HepG2 (cell line): Measurements from ENCODE around the gene LCN12. TPM values are rescaled to one million over a fixed set of nuclear protein-coding genes. Genes with fewer than 3 reads are reported as not detected.
A peak's percentile ranks its signal among the peaks of the same experiment; 100 is the strongest.

Experiments used
- ELF1 ChIP-seq: sonication (generic); formaldehyde crosslinking; IDR thresholded peaks from 2 replicates; pipeline ENCODE4 v1.4.0; 2020; ENCODE audit warnings: missing genetic modification reagents
- FOXM1 ChIP-seq: sonication (generic); formaldehyde crosslinking; IDR thresholded peaks from 2 replicates; pipeline ENCODE4 v1.5.0; 2020; ENCODE audit warnings: missing genetic modification reagents
- IRF2 ChIP-seq: IDR thresholded peaks from 2 replicates; pipeline ENCODE4 v1.6.1; 2018; ENCODE audit warnings: missing genetic modification reagents, missing compliant biosample characterization
- KIAA2018 ChIP-seq: sonication (generic); formaldehyde crosslinking; IDR thresholded peaks from 2 replicates; pipeline ENCODE4 v1.5.0; 2020; ENCODE audit warnings: mild to moderate bottlenecking, missing genetic modification reagents, borderline replicate concordance
- MAFG ChIP-seq: sonication (generic); formaldehyde crosslinking; IDR thresholded peaks from 2 replicates; pipeline ENCODE4 v1.5.1; 2020; ENCODE audit warnings: mild to moderate bottlenecking, missing genetic modification reagents
- PBX2 ChIP-seq: IDR thresholded peaks from 2 replicates; pipeline ENCODE4 v1.6.1; 2016; ENCODE audit warnings: control low read depth
- RFX5 ChIP-seq: IDR thresholded peaks from 2 replicates; pipeline ENCODE4 v1.6.1; 2011; ENCODE audit warnings: low read depth, low read length, improper control_type of control experiment
- SNAI1 ChIP-seq: sonication (generic); formaldehyde crosslinking; IDR thresholded peaks from 2 replicates; pipeline ENCODE4 v1.5.0; 2020; ENCODE audit warnings: mild to moderate bottlenecking, missing genetic modification reagents, borderline replicate concordance
- SP2 ChIP-seq: sonication (generic); formaldehyde crosslinking; IDR thresholded peaks from 2 replicates; pipeline ENCODE4 v1.5.1; 2020; ENCODE audit warnings: mild to moderate bottlenecking, missing genetic modification reagents
- SRSF9 ChIP-seq: fragments of 200-400 bp; formaldehyde crosslinking; IDR thresholded peaks from 2 replicates; pipeline ENCODE4 v1.6.1; 2018; ENCODE audit warnings: borderline replicate concordance, mild to moderate bottlenecking, low read depth, low read length; ENCODE audit not compliant: insufficient read depth, poor library complexity, severe bottlenecking
- STAT5B ChIP-seq: sonication (generic); formaldehyde crosslinking; IDR thresholded peaks from 2 replicates; pipeline ENCODE4 v1.4.0; 2020; ENCODE audit warnings: missing genetic modification reagents
- TFE3 ChIP-seq: IDR thresholded peaks from 2 replicates; pipeline ENCODE4 v1.6.1; 2016
- U2AF2 ChIP-seq: fragments of 200-400 bp; formaldehyde crosslinking; IDR thresholded peaks from 2 replicates; pipeline ENCODE4 v1.6.1; 2017; ENCODE audit warnings: low read depth, mild to moderate bottlenecking, low read length
- ZNF292 ChIP-seq: sonication (generic); formaldehyde crosslinking; IDR thresholded peaks from 2 replicates; pipeline ENCODE4 v1.8.1; 2022; ENCODE audit warnings: mild to moderate bottlenecking, low read depth, missing genetic modification reagents, borderline replicate concordance
- ZNF547 ChIP-seq: sonication (generic); formaldehyde crosslinking; IDR thresholded peaks from 2 replicates; pipeline ENCODE4 v1.5.1; 2020; ENCODE audit warnings: mild to moderate bottlenecking, missing genetic modification reagents
- ZNF850 ChIP-seq: sonication (generic); formaldehyde crosslinking; conservative IDR thresholded peaks from 2 replicates; pipeline ENCODE4 v1.9.0; 2021; ENCODE audit warnings: mild to moderate bottlenecking, missing genetic modification reagents
- ZSCAN5A ChIP-seq: sonication (generic); formaldehyde crosslinking; IDR thresholded peaks from 2 replicates; pipeline ENCODE4 v1.8.0; 2022; ENCODE audit warnings: mild to moderate bottlenecking, missing genetic modification reagents, borderline replicate concordance
- polyA plus RNA-seq, 8 experiments: library from polyadenylated mRNA; depleted of rRNA in 3 of 8; stranded (reverse) in 7 of 8; unstranded in 1 of 8; fragments of >200 nt; fragmentation: Illumina TruSeq in 4 of 8; extraction: Trizol in 4 of 8; gene quantifications; 2 replicates each; pipeline versions ENCODE4 v1.2.1 to v1.2.3, GENCODE V29; 2011 to 2016; ENCODE audit warnings: low read depth in 4 of 8, missing spikeins in 1 of 8, mixed read lengths in 1 of 8; ENCODE audit not compliant: insufficient read depth in 1 of 8
- total RNA-seq, 5 experiments: library from RNA; depleted of rRNA; stranded (reverse); fragments of >200 nt; fragmentation: Illumina TruSeq; extraction: Trizol; gene quantifications; 2 replicates each; pipeline ENCODE4 v1.2.3, GENCODE V29; 2016; ENCODE audit warnings: low read depth in 1 of 5

LCN12 gene
- total and polyA plus RNA-seq, 2 of the 13 experiments (the other 11 are each of a cell fraction or from before 2014, with no cell fraction given) = 3.4 to 6.9 TPM

- TF ChIP-seq KIAA2018 (no peak), TFE3 (CRISPR knock-in tag) (peak; percentile 53), IRF2 (no peak), ELF1 (CRISPR knock-in tag) (0 out of 2 replicates have a peak, but pooled peaks have one; percentile 11), ZSCAN5A (CRISPR knock-in tag) (no peak), SP2 (CRISPR knock-in tag) (no peak), SRSF9 (no peak), ZNF547 (CRISPR knock-in tag) (no peak; the same call in 1 of the 2 replicates), MAFG (no peak), ZNF850 (CRISPR knock-in tag) (0 out of 2 replicates have a peak, but pooled peaks have one; percentile 40), RFX5 (no peak), SNAI1 (CRISPR knock-in tag) (no peak), ZNF292 (no peak), PBX2 (CRISPR knock-in tag) (no peak), U2AF2 (no peak), FOXM1 (no peak), STAT5B (CRISPR knock-in tag) (no peak)
Observed at GRCh38 chr9:136944519-136945332, 7.3 kb upstream of the LCN12 start, which contains the start of the genes C8G and FBXW5 (continued).
